GM21360 (cell line): ENCODE measurements around the gene DDX55.
"Not testable (repeated sequence)": the region's sequence is repeated elsewhere in the genome, so short reads cannot be mapped to it uniquely, and the experiment has no call there.

Source experiments
- ATAC-seq: cut with Tn5 transposase; IDR thresholded peaks from one replicate; pipeline ENCODE4 v1.9.1; 2021; ENCODE audit warnings: mild to moderate bottlenecking, moderate library complexity; ENCODE audit not compliant: unreplicated experiment

Gene DDX55, protein sequence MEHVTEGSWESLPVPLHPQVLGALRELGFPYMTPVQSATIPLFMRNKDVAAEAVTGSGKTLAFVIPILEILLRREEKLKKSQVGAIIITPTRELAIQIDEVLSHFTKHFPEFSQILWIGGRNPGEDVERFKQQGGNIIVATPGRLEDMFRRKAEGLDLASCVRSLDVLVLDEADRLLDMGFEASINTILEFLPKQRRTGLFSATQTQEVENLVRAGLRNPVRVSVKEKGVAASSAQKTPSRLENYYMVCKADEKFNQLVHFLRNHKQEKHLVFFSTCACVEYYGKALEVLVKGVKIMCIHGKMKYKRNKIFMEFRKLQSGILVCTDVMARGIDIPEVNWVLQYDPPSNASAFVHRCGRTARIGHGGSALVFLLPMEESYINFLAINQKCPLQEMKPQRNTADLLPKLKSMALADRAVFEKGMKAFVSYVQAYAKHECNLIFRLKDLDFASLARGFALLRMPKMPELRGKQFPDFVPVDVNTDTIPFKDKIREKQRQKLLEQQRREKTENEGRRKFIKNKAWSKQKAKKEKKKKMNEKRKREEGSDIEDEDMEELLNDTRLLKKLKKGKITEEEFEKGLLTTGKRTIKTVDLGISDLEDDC

GRCh38 chr12:123601602-123602489 lies at the start of gene DDX55:
TSS of gene DDX55 (plus strand) at chr12:123602099. CDS start at chr12:123602149, 50 bp downstream.
- peak; percentile 85 for ATAC-seq

- not testable (repeated sequence) for ATAC-seq
Observed at GRCh38 chr12:123554136-123554535, 47.8 kb upstream of the DDX55 start.

DNA sequence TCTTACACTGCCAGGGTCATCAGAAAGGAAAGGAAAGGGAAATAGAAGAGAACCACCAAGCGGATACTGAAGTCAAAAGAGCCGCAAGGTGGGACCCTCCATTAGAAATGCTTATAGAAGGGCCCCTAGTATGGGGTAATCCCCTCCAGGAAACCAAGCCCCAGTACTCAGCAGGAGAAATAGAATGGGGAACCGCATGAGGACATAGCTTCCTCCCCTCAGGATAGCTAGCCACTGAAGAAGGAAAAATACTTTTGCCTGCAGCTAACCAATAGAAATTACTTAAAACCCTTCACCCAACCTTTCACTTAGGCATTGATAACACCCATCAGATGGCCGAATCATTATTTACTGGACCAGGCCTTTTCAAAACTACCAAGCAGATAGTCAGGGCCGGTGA lies 47.1 kb upstream of the DDX55 start:
- not testable (repeated sequence) for ATAC-seq

DNA sequence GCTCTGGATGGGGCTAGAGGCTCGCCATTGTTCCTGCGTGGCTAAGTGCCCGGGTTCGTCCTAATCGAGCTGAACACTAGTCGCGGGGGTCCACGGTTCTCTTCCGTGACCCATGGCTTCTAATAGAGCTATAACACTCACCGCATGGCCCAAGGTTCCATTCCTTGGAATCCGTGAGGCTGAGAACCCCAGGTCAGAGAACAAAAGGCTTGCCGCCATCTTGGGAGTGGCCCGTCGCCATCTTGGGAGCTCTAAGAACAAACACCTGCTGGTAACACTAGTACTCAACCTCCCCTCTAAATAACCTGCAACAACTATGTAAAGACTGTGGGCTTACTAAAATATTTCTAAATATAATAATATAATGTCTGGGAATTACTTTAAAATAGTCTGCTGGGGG lies 43.4 kb upstream of the DDX55 start:
- not testable (repeated sequence) for ATAC-seq

DNA sequence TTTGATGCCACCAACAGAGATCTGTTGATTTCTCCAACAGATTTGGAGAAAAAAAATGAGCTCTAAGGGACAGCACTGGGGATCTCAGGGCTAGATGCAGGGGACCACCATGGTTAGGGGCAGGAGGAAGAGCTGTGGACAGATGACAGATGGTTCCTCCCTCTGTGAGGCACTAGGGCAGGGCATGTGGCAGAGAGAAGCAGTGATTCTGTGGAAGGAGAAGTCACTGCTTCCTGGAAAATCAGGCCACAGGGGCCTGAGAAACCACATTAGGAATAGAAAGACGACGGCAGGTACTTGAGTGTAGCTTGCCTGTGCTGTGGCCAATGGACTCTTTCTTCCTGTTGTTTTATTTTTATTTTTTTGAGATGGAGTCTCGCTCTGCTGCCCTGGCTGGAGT lies 42.4 kb upstream of the DDX55 start:
- no peak for ATAC-seq

GRCh38 chr12:123571343-123571813 lies 30.5 kb upstream of the DDX55 start:
- ATAC-seq, result no peak

GRCh38 chr12:123572391-123572790 lies 29.5 kb upstream of the DDX55 start:
- ATAC-seq, result no peak

GRCh38 chr12:123573870-123574269 lies 28.0 kb upstream of the DDX55 start:
- no peak for ATAC-seq

DNA sequence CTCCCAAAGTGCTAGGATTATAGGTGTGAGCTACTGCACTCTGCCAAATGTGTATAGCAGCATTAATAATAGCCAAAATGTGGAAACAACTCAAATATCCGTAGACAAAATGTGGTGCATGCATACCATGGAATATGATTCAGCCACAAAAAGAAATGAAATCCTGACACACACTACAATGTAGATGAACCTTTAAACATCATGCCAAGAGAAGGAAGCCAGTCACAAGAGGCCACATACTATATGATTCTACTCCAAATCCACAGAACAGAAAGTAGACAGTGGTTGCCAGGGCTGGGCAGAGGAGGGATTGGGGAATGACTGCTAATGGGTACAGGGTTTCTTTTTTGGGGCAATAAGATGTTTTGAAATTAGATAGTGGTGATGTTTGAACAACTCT lies 25.3 kb upstream of the DDX55 start:
- no peak for ATAC-seq

DNA sequence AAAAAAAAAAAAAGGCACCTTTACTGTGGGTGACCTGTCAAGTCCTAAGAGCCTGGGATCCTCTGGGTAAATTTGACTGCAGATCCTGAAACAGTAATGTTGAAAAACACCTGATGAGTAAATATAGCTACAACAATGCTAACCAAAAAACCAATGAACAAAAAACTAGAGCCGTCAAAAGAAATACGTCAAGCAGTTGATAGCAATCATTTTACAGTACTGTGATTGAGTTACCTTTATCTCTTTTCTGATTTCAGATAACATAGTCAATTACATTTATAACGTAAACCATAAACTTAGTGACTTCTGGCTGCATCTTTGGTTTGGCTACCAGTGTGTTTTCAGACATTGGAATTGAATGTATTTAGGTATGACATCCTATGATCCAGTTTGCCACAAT lies 23.7 kb upstream of the DDX55 start:
- ATAC-seq, result no peak

DNA sequence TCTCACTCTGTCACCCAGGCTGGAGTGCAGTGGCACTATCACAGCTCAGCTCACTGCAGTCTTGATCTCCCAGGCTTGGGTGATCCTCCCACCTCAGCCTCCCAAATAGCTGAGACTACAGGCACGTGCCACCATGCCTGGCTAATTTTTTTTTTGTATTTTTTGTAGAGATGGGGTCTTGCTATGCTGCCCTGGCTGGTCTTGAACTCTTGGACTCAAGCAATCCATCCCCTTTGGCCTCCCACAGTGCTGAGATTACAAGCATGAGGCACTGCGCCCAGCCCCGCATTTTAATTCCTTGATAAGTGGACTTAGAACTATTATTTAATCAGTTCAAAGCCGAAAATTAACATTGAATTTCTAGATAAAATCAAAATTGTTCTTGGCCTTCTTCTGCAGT lies 23.1 kb upstream of the DDX55 start:
- ATAC-seq, result not testable (repeated sequence)

GRCh38 chr12:123580772-123581171 lies 21.1 kb upstream of the DDX55 start:
- no peak for ATAC-seq

- no peak for ATAC-seq
Observed at GRCh38 chr12:123591702-123592481, 10.0 kb upstream of the DDX55 start.

DNA sequence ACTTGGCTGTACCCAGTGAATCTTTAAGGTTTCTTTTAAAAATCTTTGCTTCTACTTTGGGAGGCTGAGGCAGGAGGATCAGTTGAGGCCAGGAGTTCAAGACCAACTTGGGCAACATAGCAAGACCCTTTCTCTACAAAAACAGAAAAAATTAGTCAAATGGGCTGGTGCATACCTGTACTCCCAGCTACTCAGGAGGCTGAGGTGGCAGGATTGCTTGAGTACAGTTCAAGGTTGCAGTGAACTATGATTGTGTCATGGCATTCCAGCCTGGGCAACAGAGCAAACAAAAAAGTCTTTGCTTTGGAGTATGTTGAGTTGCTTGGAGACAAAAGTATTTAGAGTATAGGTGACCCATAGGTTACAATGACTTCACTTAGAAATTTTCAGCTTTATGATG lies 6.2 kb upstream of the DDX55 start:
- ATAC-seq, result no peak

DNA sequence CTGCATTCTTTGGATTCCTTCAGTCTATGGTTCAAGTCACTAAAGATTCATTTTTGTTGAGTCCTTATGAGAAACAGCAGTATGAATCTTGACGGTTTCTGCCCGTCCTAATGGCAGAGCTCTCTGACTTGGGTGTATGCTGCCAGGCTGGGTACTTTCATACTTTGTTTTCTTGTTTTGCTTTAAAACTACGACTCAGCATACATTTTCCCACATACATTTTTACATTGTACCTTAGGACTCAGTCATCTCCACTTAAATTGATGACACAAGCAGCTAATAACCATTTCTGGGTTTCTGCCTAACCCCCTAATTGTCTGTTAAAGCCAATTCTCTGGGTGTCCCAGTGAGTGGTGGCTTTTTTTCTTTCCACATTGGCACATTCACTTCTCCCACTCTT lies 4.8 kb upstream of the DDX55 start:
- no peak for ATAC-seq

GRCh38 chr12:123598522-123598921 lies 3.4 kb upstream of the DDX55 start:
- ATAC-seq, result no peak

GRCh38 chr12:123599310-123599709 lies 2.6 kb upstream of the DDX55 start:
- ATAC-seq, result no peak

DNA sequence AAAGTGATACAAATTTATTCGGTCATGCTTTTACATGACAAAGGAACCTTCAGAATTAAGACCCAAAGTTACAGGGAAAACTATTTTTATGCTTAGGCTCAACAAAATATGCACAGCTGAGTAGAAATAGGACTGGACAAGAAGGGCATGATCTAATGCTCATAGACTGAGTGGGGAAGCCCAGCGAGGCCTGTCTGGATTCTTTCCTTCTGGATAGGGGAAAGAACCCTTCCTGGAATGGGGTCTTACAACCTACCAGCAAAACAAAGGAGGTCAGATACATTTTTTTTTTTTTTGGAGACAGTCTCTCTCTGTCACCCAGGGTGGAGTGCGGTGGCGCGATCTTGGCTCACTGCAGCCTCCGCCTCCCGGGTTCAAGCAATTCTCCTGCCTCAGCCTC lies 2.2 kb upstream of the DDX55 start:
- no peak for ATAC-seq

DNA sequence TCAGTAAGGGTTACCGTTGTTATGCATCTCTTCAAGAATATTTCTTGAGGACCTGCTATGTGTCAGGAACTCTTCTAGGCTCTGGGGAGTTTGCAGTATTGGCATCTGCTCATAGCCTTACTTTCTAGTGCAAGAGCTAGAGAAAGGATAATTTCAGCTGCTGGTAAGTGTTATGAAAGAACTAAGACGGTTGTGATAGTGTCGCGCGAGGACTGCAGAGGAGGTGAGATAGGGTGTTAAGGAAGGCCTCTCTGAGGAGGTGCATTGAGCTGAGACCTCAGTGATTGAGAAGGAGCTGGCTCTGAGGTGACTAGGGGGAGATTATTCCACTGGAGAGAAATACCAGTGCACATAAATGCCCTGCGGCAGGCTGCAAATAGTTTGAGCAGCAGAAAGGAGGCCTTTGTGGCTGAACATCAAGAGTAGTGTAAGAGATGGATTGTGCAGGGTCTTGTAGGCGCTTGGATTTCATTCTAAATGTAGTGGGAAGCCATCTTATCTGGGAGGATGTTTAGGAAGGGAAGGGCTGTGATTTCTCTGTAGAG lies 824 bp downstream of the DDX55 start:
- ATAC-seq, result no peak

DNA sequence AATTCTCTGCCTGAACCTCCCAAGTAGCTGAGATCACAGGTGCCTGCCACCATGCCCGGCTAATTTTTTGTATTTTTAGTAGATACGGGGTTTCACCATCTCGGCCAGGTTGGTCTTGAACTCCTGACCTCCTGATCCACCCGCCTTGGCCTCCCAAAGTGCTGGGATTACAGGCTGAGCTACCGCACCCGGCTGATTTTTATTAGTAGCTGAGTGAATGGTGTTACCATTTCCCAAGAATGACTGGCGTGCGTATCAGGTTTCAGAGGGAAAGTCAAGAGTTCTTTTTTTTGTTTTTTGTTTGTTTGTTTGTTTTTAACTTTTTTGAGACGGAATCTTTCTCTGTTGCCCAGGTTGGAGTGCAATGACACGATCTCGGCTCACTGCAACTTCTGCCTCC lies 1.6 kb downstream of the DDX55 start:
- ATAC-seq, result not testable (repeated sequence)
